ENCODE results near the gene PPDPF. TPM values are rescaled to one million over a fixed set of nuclear protein-coding genes. Genes with fewer than 3 reads are reported as not detected.

Gene PPDPF
- polyA plus RNA-seq, 1 donor from 2014 or later, result 95.1 TPM

- H3K27me3 ChIP-seq (ENCODE audit: insufficient read depth, low read depth, low read length), result no peaks in the 10 kb centered on the region
- no peak overlapping the region for H3K4me3 ChIP-seq (ENCODE audit: low read length)
- H3K27ac ChIP-seq (ENCODE audit: low read length), result no peak overlapping the region
- no peaks in the 10 kb centered on the region for H4K20me1 ChIP-seq (ENCODE audit: insufficient read depth)
- peaks cover 6% of the 10 kb centered on the region for H3K36me3 ChIP-seq (ENCODE audit: insufficient read depth, low read length)
- TF ChIP-seq REST (IDR thresholded peaks at IDR 0.05; ENCODE audit: borderline replicate concordance) (no peak), CTCF (IDR thresholded peaks at IDR 0.05; ENCODE audit: poor library complexity, severe bottlenecking) (no peak), POLR2AphosphoS5 (IDR thresholded peaks at IDR 0.05) (no peak), RAD21 (conservative IDR thresholded peaks at IDR 0.05) (no peak), TAF1 (IDR thresholded peaks at IDR 0.05; ENCODE audit: low read depth) (no peak), SMC3 (conservative IDR thresholded peaks at IDR 0.05; ENCODE audit: poor library complexity) (no peak), MXI1 (conservative IDR thresholded peaks at IDR 0.05; ENCODE audit: poor library complexity, severe bottlenecking) (no peak)
- H2AFZ ChIP-seq (ENCODE audit: low read depth, low read length), result no peak overlapping the region
- H3K9me3 ChIP-seq (ENCODE audit: low read length), result no peaks in the 10 kb centered on the region
- no peaks in the 10 kb centered on the region for H3K9me2 ChIP-seq (ENCODE audit: insufficient read depth, low read length)
- H3K9ac ChIP-seq (ENCODE audit: low read length), result no peak overlapping the region
- no peaks in the 10 kb centered on the region for H3F3A ChIP-seq (ENCODE audit: insufficient read depth, low read length, poor library complexity, severe bottlenecking)
- no peaks in the 10 kb centered on the region for H3K79me2 ChIP-seq (replicated peaks; ENCODE audit: insufficient read depth, low read length)
- no peak overlapping the region for H3K4me2 ChIP-seq (ENCODE audit: low read length)
These were observed 33.3 kb upstream of the PPDPF start for GRCh38 chr20:63487116-63487764.

GRCh38 chr20:63487781-63488241, 32.8 kb upstream of the PPDPF start:
- no peaks in the 10 kb centered on the region for H3K9me2 ChIP-seq (ENCODE audit: insufficient read depth, low read length)
- H3F3A ChIP-seq (ENCODE audit: insufficient read depth, low read length, poor library complexity, severe bottlenecking), result no peaks in the 10 kb centered on the region
- H3K4me2 ChIP-seq (ENCODE audit: low read length), result no peak overlapping the region
- H3K36me3 ChIP-seq (ENCODE audit: insufficient read depth, low read length), result peaks cover 6% of the 10 kb centered on the region
- H3K79me2 ChIP-seq (replicated peaks; ENCODE audit: insufficient read depth, low read length), result no peaks in the 10 kb centered on the region
- no peak overlapping the region for H3K4me3 ChIP-seq (ENCODE audit: low read length)
- no peaks in the 10 kb centered on the region for H4K20me1 ChIP-seq (ENCODE audit: insufficient read depth)
- H3K27ac ChIP-seq (ENCODE audit: low read length), result no peak overlapping the region
- H3K9ac ChIP-seq (ENCODE audit: low read length), result no peak overlapping the region
- H3K9me3 ChIP-seq (ENCODE audit: low read length), result no peaks in the 10 kb centered on the region
- TF ChIP-seq MXI1 (conservative IDR thresholded peaks at IDR 0.05; ENCODE audit: poor library complexity, severe bottlenecking) (no peak), TAF1 (IDR thresholded peaks at IDR 0.05; ENCODE audit: low read depth) (no peak), RAD21 (conservative IDR thresholded peaks at IDR 0.05) (no peak), POLR2AphosphoS5 (IDR thresholded peaks at IDR 0.05) (no peak), SMC3 (conservative IDR thresholded peaks at IDR 0.05; ENCODE audit: poor library complexity) (no peak), EZH2 (IDR thresholded peaks at IDR 0.05; ENCODE audit: borderline replicate concordance, insufficient read depth, low read length, poor library complexity, severe bottlenecking) (no peak), EP300 (conservative IDR thresholded peaks at IDR 0.05; ENCODE audit: poor library complexity, severe bottlenecking) (no peak)
- H2AFZ ChIP-seq (ENCODE audit: low read depth, low read length), result no peak overlapping the region
- no peaks in the 10 kb centered on the region for H3K27me3 ChIP-seq (ENCODE audit: insufficient read depth, low read depth, low read length)
